Posterior vena cava (tissue), 2 donors: ENCODE measurements around the gene FN1. TPM values are rescaled to one million over a fixed set of nuclear protein-coding genes. Genes with fewer than 3 reads are reported as not detected.
A peak's percentile ranks its signal among the peaks of the same experiment; 100 is the strongest.
"Not testable (repeated sequence)": the region's sequence is repeated elsewhere in the genome, so short reads cannot be mapped to it uniquely, and the experiment has no call there.

Source experiments
- DNase-seq: peaks from one replicate; pipeline ENCODE4 v3.0.0-alpha.2; 2020; ENCODE audit warnings: low spot score
- intact Hi-C, 2 donors: fragments of 100-400 bp; cut with DNase I; formaldehyde crosslinking; loops; one replicate each; pipeline versions ENCODE4 v1.14.1 to v1.14.2; 2022 to 2023
- total RNA-seq, 2 donors: library from RNA; stranded (reverse); fragmentation: NEBNext Ultra II Directional; extraction: Animal tissue kit (Norgen Biotek cat#: 25700); gene quantifications; one replicate each; pipeline ENCODE4 v1.2.1, GENCODE V29; 2021
- donor health status: DM: yes; HTN: yes; CAD: no.
- donor health status: DM: yes; HTN: yes; CAD: no.

Gene FN1
- total RNA-seq, 2 donors from 2014 or later, result 2,588 to 3,239 TPM

DNA sequence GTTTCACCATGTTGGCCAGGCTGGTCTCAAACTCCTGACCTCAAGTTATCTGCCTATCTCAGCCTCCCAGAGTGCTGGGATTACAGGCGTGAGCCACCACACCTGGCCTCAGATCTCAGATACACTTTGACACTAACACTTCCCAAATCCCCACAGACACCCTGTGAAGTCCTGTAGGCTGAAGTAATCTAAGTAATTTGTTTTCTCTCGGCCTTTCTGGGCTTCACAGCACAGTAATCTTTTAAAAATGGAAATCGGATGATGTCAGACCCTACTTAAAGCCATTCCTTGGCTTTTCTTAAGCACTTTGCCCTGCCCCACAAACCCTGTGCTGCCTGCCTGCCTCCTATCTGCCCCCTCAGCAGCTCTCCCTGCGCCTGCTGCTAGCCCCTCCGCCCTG is 107.8 kb downstream of the FN1 start:
- intact Hi-C loops, result no loop called here
- no peak for DNase-seq

DNA sequence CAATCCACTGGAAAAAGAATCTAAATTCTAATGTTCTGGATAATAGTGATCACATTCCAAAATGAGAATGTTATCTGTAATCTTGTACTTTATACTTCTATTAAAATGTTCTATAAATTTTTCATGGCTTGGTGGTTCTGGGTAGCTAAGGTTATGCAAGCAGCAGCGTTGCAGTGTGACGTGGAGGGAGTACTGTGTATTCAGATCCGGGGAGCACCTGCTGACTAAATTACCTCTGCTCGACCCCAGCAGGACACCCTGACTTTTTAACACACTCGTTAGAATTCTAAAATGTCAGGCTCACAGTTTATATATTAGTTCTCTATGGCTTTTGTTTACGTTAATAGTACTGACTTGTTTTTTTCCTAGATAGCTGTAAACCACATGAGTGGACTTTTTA is 111.1 kb downstream of the FN1 start:
- intact Hi-C loops, result no loop called here

DNA sequence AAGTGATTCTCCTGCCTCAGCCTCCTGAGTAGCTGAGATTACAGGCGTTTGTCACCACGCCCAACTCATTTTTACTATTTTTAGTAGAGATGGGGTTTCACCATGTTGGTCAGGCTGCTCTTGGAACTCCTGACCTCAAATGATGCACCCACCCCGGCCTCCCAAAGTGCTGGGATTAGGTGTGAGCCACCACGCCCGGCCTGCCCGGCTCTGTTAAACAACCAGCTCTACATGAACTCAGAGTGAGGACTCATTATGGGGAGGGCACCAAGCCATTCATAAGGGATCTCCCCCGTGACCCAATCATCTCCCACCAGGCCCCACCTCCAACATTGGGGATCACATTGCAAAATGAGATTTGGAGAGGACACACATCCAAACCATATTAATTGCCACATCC is 115.2 kb downstream of the FN1 start:
- DNase-seq, result no peak
- intact Hi-C loops, result no loop called here

More for the DNA sequence above, 111.1 kb downstream of the FN1 start:
- no peak for DNase-seq

DNA sequence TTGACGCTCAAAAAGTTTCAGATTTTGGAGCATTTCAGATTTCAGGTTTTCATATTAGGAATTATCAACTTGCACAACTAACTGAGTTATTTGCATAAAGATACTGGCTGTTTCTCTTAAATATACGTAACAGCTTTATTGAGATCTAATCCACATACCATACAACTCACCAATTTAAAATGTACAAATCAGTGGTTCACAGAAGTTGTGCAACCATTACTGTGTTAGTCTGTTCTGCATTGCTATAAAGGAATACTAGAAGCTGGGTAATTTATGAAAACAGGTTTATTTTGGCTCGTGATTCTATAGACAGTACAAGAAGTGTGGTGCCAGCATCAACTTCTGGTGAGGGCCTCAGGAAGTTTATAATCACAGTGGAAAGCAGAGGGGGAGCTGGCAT is 115.8 kb downstream of the FN1 start:
- DNase-seq, result no peak
- intact Hi-C loops, result no loop called here

DNA sequence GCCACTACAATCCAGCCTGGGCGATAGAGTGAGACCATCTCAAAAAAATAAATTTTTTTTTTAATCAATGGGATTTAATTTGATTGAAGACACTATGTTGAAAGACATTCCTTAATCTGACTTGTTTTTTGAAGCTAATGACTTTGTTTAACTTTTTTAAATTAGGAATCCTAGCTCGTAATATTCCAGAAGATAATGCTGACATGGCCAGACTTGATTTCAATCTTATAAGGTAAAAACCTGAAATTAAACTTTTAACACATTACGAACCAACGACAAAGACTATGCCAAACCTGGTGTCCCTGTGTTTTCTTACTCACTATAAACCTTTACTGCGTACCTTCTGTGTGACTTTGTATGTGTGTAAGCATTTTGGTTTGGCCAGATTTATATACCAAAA is 116.4 kb downstream of the FN1 start:
- no peak for DNase-seq
- intact Hi-C loops, result no loop called here

DNA sequence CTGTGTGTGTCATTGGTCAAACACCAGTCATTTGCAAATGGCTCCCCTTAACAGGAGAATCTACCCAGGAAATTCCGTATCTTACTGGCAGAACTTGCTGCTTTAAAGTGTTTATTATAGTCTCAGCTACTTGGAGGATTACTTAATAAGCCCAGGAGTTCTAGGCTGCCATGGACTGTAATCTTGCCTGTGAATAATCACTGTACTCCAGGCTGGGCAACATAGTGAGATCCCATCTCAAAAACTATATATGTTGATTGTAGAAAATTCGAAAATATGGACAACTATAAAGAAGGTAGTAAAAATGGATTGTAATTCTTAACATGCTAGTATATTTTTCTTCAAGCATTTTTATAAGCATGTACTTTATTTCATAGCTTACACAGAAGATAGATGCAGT is 119.5 kb downstream of the FN1 start:
- intact Hi-C loops, result no loop called here
- DNase-seq, result no peak

DNA sequence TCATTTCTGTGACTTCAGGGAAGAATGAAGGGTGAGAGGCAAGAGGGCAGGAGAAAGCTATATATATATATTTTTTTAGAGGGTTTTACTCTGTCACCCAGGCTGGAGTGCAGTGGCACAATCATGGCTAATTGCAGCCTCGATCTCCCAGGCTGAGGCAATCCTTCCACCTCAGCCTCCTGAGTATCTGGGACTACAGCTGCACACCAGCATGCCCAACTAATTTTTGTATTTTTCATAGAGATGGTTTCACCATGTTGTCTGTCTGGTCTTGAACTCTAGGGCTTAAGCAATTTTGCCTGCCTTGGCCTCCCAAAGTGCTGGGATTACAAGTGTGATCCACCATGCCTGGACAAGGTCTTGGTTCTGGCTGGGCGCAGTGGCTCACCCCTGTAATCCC is 120.6 kb downstream of the FN1 start:
- intact Hi-C loops, result no loop called here
- DNase-seq, result no peak

DNA sequence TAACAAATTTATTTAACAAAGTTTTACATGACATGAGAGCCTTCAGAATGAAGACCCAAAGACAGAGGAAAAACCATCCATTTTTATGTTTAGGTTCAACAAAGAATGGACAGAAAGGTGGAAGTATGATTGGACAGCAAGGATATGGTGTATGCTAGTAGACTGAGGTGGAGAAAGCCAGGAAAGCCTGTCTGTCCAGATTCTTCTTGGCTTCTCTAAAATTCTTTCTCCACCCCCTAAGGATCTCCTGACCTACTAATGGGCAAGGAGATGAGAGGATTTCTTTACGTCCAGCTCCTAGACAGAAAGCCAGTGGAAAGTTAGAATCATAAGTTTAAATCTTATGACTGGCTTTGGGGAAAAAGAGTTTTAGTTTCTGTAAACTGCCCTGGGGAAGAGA is 121.0 kb downstream of the FN1 start:
- intact Hi-C loops, result no loop called here
- DNase-seq, result no peak

DNA sequence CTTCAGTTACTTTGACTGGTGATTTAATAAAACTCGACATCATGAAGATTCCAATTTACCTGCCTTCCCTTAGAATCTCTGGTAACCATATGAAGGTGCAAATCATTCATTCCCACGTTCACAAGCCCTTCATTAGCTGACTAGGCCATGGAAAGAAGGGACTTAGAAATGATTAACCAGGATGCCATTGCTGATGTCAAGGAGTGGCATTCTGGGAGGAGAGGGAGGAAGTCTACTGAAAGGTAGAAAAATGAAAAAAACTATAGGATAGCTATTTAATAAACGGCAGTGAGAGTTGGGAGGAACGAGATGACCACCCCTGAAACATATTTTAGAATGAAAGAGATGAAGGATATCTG is 122.6 kb downstream of the FN1 start:
- intact Hi-C loops, result no loop called here
- no peak for DNase-seq

DNA sequence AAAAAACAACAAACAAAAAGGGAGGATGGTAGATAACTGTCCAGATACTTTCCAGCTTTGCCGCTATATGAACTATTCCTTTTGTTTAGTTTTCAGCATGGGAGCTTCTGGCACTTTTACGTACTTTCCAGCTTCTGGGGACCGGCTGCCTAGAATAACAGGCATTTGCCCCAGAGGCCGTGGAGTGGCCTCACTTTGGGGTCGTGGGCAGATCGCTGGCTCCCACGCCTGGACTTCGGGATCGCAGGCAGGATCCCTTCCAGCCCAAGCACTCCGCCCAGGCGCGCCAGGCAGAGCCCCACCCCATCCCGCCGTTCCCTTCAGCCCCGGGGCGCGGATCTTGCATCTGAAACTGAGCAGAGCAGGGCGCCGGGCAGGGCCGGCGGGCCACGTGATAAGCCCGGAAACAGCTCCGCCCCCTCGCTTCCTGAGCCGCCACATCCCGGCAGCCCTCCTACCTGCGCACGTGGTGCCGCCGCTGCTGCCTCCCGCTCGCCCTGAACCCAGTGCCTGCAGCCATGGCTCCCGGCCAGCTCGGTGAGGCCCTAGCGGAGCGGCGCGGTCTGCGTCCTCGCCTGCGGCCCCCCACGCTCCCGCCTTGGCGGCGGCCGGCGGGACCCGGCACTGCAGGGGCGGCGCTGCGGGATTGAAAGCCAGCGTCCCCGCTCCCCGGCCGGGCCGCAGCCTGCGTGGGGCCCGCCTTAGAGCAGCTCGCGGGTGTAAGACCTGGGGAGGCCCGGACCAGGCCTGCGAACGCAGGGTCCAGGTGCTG is 124.1 kb downstream of the FN1 start, which contains the start of gene ATIC:
ATIC (plus strand) TSS at position 435 of the 772 bp plus-strand sequence; CDS start at position 519, 84 bp downstream.
- intact Hi-C loops, result no loop called here
- peak; percentile 98 for DNase-seq

DNA sequence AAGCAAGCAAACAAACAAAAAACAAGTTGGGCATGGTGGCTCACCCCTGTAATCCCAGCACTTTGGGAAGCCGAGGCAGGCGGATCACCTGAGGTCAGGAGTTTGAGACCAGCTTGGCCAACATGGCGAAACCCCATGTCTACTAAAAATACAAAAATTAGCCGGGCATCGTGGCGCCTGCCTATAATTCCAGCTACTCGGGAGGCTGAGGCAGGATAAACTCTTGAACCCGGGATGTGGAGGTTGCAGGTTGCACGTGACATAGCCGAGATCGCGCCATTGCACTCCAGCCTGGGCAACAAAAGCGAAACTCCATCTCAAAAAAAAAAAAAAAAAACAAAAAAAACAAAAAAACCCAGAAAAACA is 124.6 kb downstream of the FN1 start:
- intact Hi-C loops, DNase-seq: not testable (repeated sequence)

Other genes starting within 250 kb of the FN1 start
- gene ATIC, start 124.0 kb downstream of the FN1 start, total RNA-seq, result 10 to 100 TPM; 52.2 to 57.7 TPM